ENCODE measurements around the gene NHSL1. TPM values are rescaled to one million over a fixed set of nuclear protein-coding genes. Genes with fewer than 3 reads are reported as not detected.

Gene NHSL1
- total and polyA plus RNA-seq, 9 of the 15 experiments (the other 6 are each of a cell fraction or from before 2014, with no cell fraction given) = 0.09 to 0.20 TPM; not detected in 7

- TF ChIP-seq HLTF (IDR thresholded peaks at IDR 0.05) (no peak), ZNF395 (CRISPR knock-in tag; IDR thresholded peaks at IDR 0.05) (no peak), IRF1 (CRISPR knock-in tag; IDR thresholded peaks at IDR 0.05; ENCODE audit: borderline replicate concordance) (no peak), HDAC8 (tag; IDR thresholded peaks at IDR 0.05) (peak; percentile 63), CREB5 (CRISPR knock-in tag; IDR thresholded peaks at IDR 0.05) (no peak), HEY1 (CRISPR knock-in tag; IDR thresholded peaks at IDR 0.05; ENCODE audit: borderline replicate concordance) (no peak), HSF4 (CRISPR knock-in tag; IDR thresholded peaks at IDR 0.05; ENCODE audit: borderline replicate concordance) (no peak), KLF10 (CRISPR knock-in tag; IDR thresholded peaks at IDR 0.05) (no peak), BRD9 (IDR thresholded peaks at IDR 0.05; ENCODE audit: low read depth, partially characterized antibody) (peak; percentile 33), ZNF75A (CRISPR knock-in tag; IDR thresholded peaks at IDR 0.05) (no peak), SAFB2 (IDR thresholded peaks at IDR 0.05; ENCODE audit: borderline replicate concordance, low read depth, low read length, severe bottlenecking) (no peak), TRIM28 (IDR thresholded peaks at IDR 0.05) (peak; percentile 53; the same call in 1 of the 2 replicates), MYBL2 (IDR thresholded peaks at IDR 0.05; ENCODE audit: low read depth) (no peak), MYBL2 (CRISPR knock-in tag; IDR thresholded peaks at IDR 0.05; ENCODE audit: borderline replicate concordance) (no peak)
- TF ChIP-seq, protein P1, sequence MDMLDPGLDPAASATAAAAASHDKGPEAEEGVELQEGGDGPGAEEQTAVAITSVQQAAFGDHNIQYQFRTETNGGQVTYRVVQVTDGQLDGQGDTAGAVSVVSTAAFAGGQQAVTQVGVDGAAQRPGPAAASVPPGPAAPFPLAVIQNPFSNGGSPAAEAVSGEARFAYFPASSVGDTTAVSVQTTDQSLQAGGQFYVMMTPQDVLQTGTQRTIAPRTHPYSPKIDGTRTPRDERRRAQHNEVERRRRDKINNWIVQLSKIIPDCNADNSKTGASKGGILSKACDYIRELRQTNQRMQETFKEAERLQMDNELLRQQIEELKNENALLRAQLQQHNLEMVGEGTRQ (CRISPR knock-in tag; IDR thresholded peaks at IDR 0.05) = no peak
- TF ChIP-seq, protein P2, sequence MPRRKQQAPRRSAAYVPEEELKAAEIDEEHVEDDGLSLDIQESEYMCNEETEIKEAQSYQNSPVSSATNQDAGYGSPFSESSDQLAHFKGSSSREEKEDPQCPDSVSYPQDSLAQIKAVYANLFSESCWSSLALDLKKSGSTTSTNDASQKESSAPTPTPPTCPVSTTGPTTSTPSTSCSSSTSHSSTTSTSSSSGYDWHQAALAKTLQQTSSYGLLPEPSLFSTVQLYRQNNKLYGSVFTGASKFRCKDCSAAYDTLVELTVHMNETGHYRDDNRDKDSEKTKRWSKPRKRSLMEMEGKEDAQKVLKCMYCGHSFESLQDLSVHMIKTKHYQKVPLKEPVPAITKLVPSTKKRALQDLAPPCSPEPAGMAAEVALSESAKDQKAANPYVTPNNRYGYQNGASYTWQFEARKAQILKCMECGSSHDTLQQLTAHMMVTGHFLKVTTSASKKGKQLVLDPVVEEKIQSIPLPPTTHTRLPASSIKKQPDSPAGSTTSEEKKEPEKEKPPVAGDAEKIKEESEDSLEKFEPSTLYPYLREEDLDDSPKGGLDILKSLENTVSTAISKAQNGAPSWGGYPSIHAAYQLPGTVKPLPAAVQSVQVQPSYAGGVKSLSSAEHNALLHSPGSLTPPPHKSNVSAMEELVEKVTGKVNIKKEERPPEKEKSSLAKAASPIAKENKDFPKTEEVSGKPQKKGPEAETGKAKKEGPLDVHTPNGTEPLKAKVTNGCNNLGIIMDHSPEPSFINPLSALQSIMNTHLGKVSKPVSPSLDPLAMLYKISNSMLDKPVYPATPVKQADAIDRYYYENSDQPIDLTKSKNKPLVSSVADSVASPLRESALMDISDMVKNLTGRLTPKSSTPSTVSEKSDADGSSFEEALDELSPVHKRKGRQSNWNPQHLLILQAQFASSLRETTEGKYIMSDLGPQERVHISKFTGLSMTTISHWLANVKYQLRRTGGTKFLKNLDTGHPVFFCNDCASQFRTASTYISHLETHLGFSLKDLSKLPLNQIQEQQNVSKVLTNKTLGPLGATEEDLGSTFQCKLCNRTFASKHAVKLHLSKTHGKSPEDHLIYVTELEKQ (CRISPR knock-in tag; IDR thresholded peaks at IDR 0.05) = no peak
- TF ChIP-seq, protein P3, sequence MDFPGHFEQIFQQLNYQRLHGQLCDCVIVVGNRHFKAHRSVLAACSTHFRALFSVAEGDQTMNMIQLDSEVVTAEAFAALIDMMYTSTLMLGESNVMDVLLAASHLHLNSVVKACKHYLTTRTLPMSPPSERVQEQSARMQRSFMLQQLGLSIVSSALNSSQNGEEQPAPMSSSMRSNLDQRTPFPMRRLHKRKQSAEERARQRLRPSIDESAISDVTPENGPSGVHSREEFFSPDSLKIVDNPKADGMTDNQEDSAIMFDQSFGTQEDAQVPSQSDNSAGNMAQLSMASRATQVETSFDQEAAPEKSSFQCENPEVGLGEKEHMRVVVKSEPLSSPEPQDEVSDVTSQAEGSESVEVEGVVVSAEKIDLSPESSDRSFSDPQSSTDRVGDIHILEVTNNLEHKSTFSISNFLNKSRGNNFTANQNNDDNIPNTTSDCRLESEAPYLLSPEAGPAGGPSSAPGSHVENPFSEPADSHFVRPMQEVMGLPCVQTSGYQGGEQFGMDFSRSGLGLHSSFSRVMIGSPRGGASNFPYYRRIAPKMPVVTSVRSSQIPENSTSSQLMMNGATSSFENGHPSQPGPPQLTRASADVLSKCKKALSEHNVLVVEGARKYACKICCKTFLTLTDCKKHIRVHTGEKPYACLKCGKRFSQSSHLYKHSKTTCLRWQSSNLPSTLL (IDR thresholded peaks at IDR 0.05) = no peak
Observed at GRCh38 chr6:138393871-138394783, 105.2 kb downstream of the NHSL1 start (continued).

Measured in K562 (cell line).